ENCODE results near the gene ZNF8.
"Not testable (repeated sequence)": the region's sequence is repeated elsewhere in the genome, so short reads cannot be mapped to it uniquely, and the experiment has no call there.

Gene ZNF8

DNA sequence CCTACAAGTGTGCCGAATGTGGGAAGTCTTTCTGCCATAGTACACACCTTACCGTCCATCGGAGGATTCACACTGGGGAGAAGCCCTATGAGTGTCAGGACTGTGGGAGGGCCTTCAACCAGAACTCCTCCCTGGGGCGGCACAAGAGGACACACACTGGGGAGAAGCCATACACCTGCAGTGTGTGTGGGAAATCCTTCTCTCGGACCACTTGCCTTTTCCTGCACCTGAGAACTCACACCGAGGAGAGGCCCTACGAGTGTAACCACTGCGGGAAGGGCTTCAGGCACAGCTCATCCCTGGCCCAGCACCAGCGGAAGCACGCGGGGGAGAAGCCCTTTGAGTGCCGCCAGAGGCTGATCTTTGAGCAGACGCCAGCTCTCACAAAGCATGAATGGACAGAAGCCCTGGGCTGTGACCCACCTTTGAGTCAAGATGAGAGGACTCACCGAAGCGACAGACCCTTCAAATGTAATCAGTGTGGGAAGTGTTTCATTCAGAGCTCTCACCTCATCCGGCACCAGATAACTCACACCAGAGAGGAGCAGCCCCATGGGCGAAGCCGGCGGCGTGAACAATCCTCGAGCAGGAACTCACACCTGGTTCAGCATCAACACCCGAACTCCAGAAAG lies 16.1 kb downstream of the ZNF8 start:
- no peak overlapping the region for H3K27ac ChIP-seq
- no peak for DNase-seq (ENCODE audit: low read depth, low spot score)

- no peak overlapping the region for H3K27ac ChIP-seq
- no peak for DNase-seq (ENCODE audit: low read depth, low spot score)
Measured at GRCh38 chr19:58296104-58296503, 17.3 kb downstream of the ZNF8 start.

- no peak overlapping the region for H3K27ac ChIP-seq
- DNase-seq (ENCODE audit: low read depth, low spot score): no peak
Measured at GRCh38 chr19:58300620-58301019, 21.9 kb downstream of the ZNF8 start.

DNA sequence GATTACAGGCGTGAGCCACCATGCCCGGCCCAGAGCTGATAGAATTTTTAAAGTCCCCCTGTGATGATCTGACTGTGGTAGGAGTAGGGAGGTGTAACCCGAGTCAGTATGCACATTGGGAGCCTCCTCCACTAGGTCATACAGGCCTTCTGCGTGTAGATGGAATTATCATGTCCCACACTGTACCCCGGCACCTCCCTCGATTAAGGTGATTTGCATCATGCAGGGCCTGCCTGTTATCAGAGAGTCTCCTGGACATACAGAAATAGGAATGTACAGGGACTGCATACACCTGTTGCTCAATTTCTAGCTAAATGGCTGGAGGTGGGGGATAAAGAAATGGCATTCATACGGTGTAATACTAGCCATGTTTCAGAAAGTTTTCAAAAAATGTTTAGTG lies 25.5 kb downstream of the ZNF8 start:
- H3K27ac ChIP-seq: peak overlapping the region; percentile 53
- no peak for DNase-seq (ENCODE audit: low read depth, low spot score)

GRCh38 chr19:58304748-58305064 lies 26.0 kb downstream of the ZNF8 start:
- DNase-seq (ENCODE audit: low read depth, low spot score): no peak
- H3K27ac ChIP-seq: peak overlapping the region; percentile 53

- peak within 1 kb of the TSS; percentile 53 for H3K27ac ChIP-seq
- DNase-seq (ENCODE audit: low read depth, low spot score): peak; percentile 89
Measured at GRCh38 chr19:58305065-58305931, 26.5 kb downstream of the ZNF8 start, which contains the start of gene ERVK3-1. TSS of gene ERVK3-1 (plus strand) at chr19:58305377. CDS start at chr19:58312169, 6,792 bp downstream.

GRCh38 chr19:58305932-58306323 lies 27.2 kb downstream of the ZNF8 start:
- DNase-seq (ENCODE audit: low read depth, low spot score): no peak
- peak overlapping the region; percentile 53 for H3K27ac ChIP-seq

- DNase-seq (ENCODE audit: low read depth, low spot score): no peak
- no peak overlapping the region for H3K27ac ChIP-seq
Measured at GRCh38 chr19:58307736-58308135, 29.0 kb downstream of the ZNF8 start.

GRCh38 chr19:58310685-58311084 lies 31.9 kb downstream of the ZNF8 start:
- H3K27ac ChIP-seq; DNase-seq (ENCODE audit: low read depth, low spot score): not testable (repeated sequence)

GRCh38 chr19:58311345-58311865 lies 32.6 kb downstream of the ZNF8 start:
- DNase-seq (ENCODE audit: low read depth, low spot score): no peak
- no peak overlapping the region for H3K27ac ChIP-seq

DNA sequence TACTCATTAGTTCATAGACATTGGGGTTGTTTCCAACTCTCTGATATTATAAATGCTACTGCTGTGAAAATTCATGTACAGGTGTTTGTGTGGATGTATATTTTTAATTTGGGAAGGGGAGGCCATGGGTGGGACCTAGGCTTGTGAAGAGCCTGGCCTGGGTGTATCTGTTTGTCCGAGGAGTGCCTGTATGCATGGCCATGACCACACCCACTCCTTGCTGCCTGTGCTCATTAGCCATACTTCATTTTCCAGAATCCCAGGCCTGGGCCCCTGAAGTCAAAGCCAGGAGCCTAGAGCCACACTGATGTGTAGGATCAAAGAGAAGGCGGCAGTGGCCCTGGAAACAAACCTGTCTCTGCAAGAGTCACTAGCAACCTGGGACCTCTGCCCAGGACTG lies 36.8 kb downstream of the ZNF8 start:
- DNase-seq (ENCODE audit: low read depth, low spot score): no peak
- H3K27ac ChIP-seq: no peak overlapping the region

DNA sequence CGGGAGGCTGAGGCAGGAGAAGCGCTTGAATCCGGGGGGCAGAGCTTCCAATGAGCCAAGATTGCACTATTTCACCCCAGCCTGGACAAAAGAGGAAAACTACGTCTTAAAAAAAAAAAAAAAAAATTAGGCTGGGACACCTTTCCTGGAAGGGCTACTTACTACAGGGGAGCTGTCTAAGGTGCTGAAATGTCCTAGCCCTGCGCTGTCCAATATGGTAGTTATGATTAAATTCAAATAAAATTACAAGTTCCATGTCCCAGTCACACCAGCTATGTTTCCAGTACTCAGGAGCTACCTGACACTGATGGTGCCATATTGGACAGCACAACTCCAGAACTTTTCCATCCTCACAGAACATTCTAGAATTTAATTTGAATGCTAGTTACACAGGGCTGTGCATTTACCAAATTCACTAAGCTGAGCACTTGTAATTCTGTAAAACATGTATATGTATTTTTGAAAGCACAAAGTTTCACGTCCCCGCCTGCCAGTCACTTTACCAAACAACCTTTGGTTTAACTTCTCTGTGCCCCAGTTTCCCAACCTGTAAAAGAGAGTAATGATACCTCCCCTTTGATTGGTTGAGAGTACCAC lies 38.8 kb downstream of the ZNF8 start:
- no peak for DNase-seq (ENCODE audit: low read depth, low spot score)
- no peak overlapping the region for H3K27ac ChIP-seq

GRCh38 chr19:58318297-58318696 lies 39.5 kb downstream of the ZNF8 start:
- no peak overlapping the region for H3K27ac ChIP-seq
- DNase-seq (ENCODE audit: low read depth, low spot score): no peak

- DNase-seq (ENCODE audit: low read depth, low spot score): peak; percentile 59
- H3K27ac ChIP-seq: peak overlapping the region; percentile 26
Measured at GRCh38 chr19:58319241-58319640, 40.5 kb downstream of the ZNF8 start.

DNA sequence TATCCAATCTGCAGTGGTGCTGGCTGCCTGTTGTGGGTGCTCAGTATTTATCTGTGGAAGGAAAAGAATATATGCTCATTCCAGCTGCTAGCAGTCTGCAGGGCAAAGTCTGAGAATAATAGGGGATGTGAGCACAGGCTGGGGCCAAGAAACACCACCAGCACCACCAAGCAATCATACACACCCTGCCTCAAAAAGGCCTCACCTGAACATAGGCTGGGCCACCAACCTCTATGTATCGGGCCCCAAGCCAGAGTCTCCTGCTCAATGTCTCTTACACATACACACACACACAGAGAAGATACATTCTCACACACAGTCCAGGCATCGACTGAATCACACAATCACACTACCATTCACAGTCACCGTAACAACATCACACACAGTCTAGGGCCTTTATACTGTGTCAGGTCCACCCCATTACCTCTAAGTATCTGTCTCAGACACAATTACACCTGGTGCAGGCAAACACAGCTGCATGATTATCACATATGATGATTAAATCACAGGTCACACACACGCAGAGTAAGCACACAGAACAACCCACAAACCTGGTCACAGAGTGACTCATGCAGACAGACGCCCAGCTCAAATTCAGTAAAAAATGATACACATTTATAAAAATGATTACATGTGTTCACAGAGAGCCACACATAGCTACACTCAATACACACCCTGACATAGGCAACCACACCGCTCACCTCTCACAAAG lies 46.7 kb downstream of the ZNF8 start:
- peak overlapping the region; percentile 77 for H3K27ac ChIP-seq
- DNase-seq (ENCODE audit: low read depth, low spot score): peak; percentile 52

- H3K27ac ChIP-seq: peak overlapping the region; percentile 77
- no peak for DNase-seq (ENCODE audit: low read depth, low spot score)
Measured at GRCh38 chr19:58326501-58326913, 47.8 kb downstream of the ZNF8 start.

DNA sequence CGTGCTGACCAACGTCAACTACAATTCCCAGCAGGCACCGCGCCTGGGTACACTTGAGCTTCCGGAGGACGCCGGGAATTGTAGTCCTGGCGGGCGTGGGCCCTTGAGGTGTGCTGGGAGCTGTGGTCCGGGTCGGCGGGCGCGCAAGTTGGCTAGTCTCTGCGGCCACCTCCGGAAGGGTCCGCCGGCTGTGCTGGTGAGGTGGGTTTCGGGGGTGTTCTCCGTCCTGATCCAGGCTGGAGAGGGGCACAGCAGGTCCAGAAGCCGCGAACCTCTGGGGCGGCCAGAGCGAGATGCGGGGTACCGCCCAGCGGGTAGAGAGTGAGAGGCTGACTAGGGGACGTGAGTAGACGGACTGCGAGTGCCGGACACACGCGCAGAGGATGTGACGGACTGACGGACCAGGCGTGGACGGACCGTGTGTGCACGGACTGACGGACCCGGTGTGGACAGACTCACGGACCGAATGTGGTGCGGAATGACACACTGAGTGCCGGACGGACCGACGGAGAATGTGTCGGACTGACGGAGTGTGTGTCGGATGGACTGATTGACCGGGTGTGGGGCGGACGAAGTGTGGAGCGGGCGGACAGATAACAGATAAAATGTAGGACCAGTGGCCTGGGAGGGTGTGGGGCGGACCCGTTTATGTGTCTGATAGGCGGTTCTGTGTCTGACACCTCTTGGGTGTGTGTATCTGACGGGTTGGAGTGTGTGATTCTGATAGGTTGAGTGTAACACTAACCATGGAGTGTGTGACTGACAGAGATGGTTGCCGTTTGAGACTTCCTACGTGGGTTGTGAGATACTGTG lies 48.4 kb downstream of the ZNF8 start, which contains the start of gene ZSCAN22:
TSS of gene ZSCAN22 (plus strand) at position 81 of the 813 bp plus-strand sequence. CDS start 7,809 bp downstream, outside the sequence.
- peak; percentile 79 for DNase-seq (ENCODE audit: low read depth, low spot score)
- H3K27ac ChIP-seq: peak within 1 kb of the TSS; percentile 77

DNA sequence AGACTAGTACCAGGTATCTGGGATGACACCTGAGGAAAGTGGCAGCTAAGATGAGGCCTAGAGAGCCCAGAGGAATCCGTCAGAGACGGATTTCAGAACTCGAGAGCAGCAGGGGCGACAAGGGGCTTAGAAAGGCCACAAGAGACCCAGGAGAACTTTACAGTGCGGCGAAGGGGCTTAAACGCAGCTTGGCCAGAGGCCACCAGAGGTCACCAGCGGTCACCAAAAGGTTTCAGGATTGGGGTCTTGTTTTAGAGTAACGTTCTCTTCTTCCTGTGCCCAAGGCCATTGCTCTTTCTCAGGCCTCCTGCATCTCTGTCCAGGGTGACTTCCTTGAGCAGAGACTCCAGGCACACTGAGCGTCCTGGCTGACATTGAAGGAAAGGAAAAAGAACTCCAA lies 50.2 kb downstream of the ZNF8 start:
- H3K27ac ChIP-seq: no peak overlapping the region
- no peak for DNase-seq (ENCODE audit: low read depth, low spot score)

DNA sequence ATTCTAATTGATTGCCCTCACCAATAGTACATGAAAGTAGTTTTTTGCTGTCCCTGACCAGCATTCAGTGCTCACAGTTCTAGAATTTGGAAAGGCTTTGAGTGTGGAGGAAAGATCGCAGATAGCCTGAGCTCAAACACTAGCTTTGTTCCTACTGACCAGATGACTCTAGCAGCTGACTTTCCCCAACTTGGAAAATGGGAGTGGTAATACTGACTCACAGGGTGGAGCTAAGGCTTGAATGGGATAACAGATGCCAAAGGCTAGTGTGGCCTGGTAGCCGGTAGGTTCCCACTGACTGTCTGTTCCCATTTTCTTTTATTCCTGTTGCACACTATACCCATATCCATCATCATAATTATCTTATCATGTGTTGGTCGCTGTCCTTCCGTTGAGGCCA lies 51.7 kb downstream of the ZNF8 start:
- DNase-seq (ENCODE audit: low read depth, low spot score): peak; percentile 36
- peak overlapping the region; percentile 49 for H3K27ac ChIP-seq
